Measurements from ENCODE around the gene HMCN2.

GRCh38 chr9:130414910-130415746 is 149.6 kb downstream of the HMCN2 start:
- no peak for TF ChIP-seq CTCF (IDR thresholded peaks at IDR 0.05)
- TF ChIP-seq POLR2A (IDR thresholded peaks at IDR 0.05) = no peak

Measured in right lobe of liver (tissue), 4 donors.